Activated T-helper 9 cell treated with anti-CD3 and anti-CD28 coated beads, Interleukin-2, amount 50 U/mL, for 16 hours (primary cell): Measurements from ENCODE around the gene TMEM204.
A peak's percentile ranks its signal among the peaks of the same experiment; 100 is the strongest.

Experiments
- DNase-seq: peaks from one replicate; pipeline ENCODE4 v3.0.0-alpha.2; 2020; ENCODE audit warnings: low read depth

The TMEM204 gene

GRCh38 chr16:1533443-1533951, at the start of gene TMEM204:
Gene TMEM204 (plus strand): TSS chr16:1533666. CDS start chr16:1534276, 610 bp downstream.
- no peak for DNase-seq

GRCh38 chr16:1485847-1486496, 47.5 kb upstream of the TMEM204 start:
- no peak for DNase-seq

GRCh38 chr16:1486551-1487390, 46.7 kb upstream of the TMEM204 start:
- DNase-seq, result no peak

- DNase-seq, result no peak
Observed at GRCh38 chr16:1487395-1488053, 45.9 kb upstream of the TMEM204 start.

GRCh38 chr16:1488054-1488601, 45.3 kb upstream of the TMEM204 start:
- DNase-seq, result no peak

- DNase-seq, result no peak
Observed at GRCh38 chr16:1488619-1489018, 44.8 kb upstream of the TMEM204 start, which contains the start of gene PTX4. Gene PTX4 (minus strand): TSS chr16:1488944. CDS start chr16:1488909, 35 bp downstream.

- DNase-seq, result no peak
Observed at GRCh38 chr16:1489077-1489476, 44.4 kb upstream of the TMEM204 start.

- no peak for DNase-seq
Observed at GRCh38 chr16:1491327-1491726, 42.1 kb upstream of the TMEM204 start.

- no peak for DNase-seq
Observed at GRCh38 chr16:1492082-1492922, 41.2 kb upstream of the TMEM204 start.

GRCh38 chr16:1492923-1493745, 40.3 kb upstream of the TMEM204 start, which contains the start of gene TELO2:
Gene TELO2 (plus strand): TSS chr16:1493360. CDS start chr16:1494282, 922 bp downstream.
- DNase-seq, result peak; percentile 83

GRCh38 chr16:1493746-1494094, 39.7 kb upstream of the TMEM204 start:
- DNase-seq, result no peak

GRCh38 chr16:1494129-1494640, 39.3 kb upstream of the TMEM204 start:
- DNase-seq, result no peak

GRCh38 chr16:1494711-1495110, 38.8 kb upstream of the TMEM204 start:
- no peak for DNase-seq

- no peak for DNase-seq
Observed at GRCh38 chr16:1495211-1495888, 38.1 kb upstream of the TMEM204 start.

- no peak for DNase-seq
Observed at GRCh38 chr16:1495889-1496262, 37.6 kb upstream of the TMEM204 start.

- DNase-seq, result no peak
Observed at GRCh38 chr16:1496464-1496863, 37.0 kb upstream of the TMEM204 start.

- no peak for DNase-seq
Observed at GRCh38 chr16:1497014-1497598, 36.4 kb upstream of the TMEM204 start.

GRCh38 chr16:1498899-1499676, 34.4 kb upstream of the TMEM204 start:
- no peak for DNase-seq
